Activated CD4-positive, alpha-beta T cell treated with anti-CD3 and anti-CD28 coated beads for 24 hours (primary cell): Measurements from ENCODE around the gene RTP5.

Experiments used
- DNase-seq, 2 donors: peaks; one replicate each; pipeline ENCODE4 v3.0.0-alpha.2; 2020; ENCODE audit warnings: low read depth in 2 of 2

Gene RTP5

GRCh38 chr2:241843321-241844065, 26.0 kb upstream of the RTP5 start:
- DNase-seq, result no peak

DNA sequence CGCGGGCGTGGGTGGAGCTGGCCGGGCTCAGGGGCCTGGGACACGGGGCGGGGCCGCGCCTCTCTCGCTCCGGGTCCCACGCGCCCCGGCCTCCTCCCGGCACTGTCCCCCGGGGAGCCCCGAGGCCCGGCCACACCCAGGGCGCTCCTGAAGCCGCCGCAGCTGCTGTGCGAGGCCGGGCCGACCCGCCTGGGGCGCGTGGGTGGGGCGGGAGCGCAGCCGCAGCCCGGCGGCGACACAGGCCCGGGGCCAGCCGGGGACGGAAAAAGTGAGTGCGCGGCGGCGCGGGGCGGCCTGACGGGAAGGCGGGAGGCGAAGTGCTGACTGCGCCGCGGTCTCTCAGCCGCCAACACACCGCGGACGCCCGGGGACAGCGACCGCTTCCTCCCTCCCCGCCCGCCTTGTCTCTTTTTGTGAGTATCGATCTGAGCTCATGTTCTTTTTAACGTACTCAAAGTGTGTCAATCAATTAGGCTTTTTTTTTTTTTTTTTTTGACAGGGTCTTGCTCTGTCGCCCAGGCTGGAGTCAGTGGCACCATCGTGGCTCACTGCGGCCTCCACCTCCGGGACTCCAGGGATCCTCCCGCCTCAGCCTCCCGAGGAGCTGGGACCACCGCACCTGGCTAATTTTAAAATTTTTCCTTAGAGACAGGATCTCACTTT, 25.3 kb upstream of the RTP5 start:
- DNase-seq, result peak; percentile 71 to 88

DNA sequence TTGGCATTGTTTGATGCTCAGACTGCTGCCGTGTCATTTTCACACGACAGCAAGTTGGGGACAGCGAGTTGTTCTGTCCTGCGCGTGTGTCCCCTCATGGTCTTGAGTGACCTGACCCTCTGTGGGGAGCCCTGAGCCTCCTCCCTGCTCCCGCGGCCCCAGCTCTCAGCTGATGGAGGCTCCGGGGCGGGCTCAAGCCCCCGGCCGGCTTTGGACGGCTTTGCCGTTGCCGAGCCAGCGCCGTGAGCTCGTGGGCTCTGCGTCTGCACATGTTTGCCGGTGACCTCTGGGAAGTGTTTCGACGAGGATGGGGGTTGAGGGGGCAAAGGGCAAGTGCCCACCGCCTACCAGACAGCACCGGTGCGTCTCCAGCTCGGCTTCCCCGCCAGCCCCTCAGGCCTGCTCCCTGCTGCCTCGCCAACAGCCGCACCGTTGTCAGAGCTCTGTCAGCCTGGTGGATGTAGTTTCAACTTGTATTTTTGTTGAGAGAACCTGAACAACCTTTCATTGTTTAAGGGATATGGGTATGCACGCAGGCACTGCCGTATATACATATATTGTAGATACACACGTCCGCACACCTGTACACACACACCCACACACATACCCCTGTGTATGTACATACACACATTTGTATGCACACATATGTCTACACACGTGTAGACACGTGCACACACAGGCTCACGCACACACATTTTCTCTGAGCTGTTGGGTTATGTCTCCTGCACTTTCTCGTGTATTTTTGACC, 24.5 kb upstream of the RTP5 start:
- no peak for DNase-seq

- no peak for DNase-seq
Measured at GRCh38 chr2:241846406-241846805, 23.1 kb upstream of the RTP5 start.

DNA sequence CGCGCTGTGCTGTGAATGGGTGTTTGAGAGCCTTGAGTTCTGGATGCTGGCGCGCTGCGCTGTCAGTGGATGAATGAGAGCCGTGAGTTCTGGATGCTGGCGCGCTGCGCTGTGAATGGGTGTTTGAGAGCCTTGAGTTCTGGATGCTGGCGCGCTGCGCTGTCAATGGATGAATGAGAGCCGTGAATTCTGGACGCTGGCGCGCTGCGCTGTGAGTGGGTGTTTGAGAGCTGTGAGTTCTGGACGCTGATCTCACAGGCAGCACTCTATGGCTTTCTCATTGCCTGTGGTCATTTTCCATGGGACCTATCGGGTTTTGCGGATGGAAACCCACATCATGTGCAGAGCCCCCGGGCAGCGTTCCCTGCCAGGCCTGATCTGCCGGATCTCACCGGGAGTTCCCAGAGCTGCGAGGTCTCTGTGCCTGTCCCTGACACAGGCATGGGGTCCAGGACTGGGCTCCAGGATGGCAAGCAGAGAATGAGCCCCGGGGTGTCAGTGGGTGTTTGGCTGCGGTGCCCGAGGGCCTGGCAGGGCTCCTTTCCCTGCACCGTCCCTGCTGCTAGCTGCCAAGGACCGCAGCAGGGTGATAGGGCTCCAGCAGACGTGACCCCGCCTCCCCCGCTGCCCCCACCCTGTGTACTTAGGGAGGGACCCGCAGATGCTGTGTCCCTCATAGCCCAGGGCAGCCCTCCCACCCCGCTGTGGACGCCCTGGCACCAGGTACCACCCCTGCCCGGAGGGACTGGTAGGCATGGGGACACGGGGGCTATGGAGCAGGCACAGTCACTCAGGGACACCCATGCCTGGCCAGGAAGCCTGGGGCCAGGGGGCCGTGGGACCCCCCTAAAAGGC, 20.5 kb upstream of the RTP5 start:
- no peak for DNase-seq

DNA sequence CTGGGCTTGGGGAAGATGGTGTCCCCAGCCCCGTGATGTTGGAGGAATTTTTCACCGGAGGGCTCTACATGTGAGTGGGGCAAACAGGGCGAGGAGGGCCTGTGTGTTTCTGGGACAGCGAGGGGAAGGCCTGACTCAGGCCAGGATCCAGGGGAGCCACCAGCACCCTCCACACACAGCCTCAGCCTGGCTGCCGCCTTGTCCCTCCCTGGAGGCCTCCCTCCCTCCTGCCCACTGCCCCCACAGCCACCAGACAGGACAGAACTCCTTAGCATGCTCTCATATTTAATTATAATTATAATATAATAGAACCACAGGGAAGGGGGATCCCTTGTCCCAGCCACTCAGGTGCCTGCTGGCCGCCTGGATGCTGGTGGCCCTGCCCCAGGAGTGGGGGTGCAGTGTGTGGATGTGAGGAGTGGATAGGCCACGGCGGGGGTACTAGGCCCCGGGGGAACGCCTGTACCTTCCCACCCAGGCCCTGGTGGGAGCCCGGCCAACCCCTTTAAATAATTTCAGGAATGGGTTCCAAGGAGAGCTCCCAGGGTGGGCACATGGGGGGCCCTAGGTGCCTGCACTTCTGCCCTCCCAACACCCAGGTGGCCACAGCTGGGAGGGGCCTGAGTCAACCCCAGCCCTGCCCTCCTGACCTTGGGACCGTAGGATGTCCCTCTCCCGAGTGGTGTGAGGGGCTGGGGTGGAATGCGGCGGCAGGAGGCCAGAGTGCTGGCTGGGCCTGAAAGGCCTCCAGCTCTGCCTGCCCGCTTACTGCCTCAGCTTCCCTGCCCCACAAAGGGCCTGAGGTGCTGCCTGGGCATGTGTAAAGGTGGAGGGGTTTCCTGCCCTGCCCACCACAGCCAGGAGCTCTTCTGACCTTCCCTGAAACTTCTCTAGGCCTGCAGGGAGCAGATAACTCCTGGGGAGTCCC, 19.6 kb upstream of the RTP5 start:
- no peak for DNase-seq

GRCh38 chr2:241850544-241851324, 18.8 kb upstream of the RTP5 start:
- no peak for DNase-seq

- no peak for DNase-seq
Measured at GRCh38 chr2:241851325-241852115, 18.0 kb upstream of the RTP5 start.

DNA sequence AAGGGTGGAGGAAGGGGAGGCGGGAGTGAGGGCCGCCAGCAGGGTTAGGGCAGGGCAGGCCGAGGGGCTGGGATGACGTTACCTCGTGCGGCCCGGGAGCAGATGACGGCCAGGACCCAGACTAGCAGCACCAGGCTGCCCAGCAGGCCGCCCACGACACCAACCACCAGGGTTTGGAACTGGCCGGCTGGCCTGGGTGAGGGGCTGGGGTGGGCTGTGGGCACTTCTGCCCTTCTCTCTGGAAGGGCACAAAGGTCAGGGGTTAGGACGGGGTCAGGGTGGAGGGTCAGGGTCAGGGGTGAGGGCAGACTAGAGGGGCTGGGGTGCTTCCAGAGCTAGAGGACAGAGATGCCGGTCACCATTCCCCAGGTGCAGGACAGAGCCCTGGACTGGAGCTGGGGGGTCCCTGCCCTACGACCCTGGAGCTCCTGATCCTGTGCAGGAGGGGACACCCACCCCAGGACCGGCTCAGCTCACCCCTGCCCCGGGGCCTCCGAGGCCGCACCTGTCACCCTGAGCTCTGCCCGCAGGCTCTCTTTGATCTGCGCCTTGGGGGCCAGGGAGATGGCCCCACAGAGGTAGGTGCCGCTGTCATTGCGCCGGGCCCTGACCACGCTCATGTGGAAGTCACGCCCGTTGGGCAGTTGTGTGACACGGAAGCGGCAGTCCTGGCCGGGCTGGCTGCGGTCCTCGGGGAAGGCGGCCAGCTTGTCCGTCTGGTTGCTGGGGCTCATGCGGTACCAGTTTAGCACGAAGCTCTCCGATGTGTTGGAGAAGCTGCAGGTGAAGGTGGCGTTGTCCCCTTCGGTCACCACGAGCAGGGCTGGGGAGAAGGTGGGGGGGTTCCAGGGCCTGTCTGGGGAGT, 17.2 kb upstream of the RTP5 start:
- DNase-seq, result no peak

- DNase-seq, result no peak
Measured at GRCh38 chr2:241852981-241853631, 16.4 kb upstream of the RTP5 start.

DNA sequence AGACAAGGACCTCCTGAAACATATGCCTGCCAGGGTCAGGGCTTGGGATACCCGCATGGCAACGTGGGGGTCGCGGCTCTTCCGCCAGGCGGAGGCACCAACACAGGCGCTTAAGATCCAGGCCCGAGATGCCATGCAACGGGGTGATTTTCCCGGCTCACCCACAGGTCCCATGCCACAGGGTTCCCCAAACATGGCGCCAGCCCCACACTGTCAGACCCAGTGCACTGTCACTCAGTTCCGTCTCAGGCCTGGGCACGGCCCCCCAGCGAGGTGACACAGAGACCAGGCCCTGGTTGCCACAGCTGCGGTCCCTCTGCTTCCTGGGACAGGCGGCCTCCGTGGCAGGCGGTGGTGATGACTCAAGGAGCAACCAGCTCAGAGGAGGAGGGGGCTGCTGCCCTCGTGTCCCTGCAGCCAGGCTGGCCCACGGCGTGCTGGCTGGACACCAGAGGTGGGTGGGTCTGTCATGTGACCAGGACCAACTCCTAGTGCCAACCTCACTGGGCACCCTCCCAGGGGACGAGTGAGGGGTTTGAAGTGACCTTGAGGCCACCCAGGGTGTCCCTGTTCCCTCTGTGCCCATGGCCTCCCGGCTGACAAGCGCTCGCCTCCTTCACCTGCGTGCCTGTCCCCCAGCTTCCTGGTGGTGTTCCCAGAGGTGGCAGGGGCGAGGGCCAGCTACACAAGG, 15.7 kb upstream of the RTP5 start:
- DNase-seq, result no peak

GRCh38 chr2:241854342-241855244, 14.9 kb upstream of the RTP5 start:
- no peak for DNase-seq

DNA sequence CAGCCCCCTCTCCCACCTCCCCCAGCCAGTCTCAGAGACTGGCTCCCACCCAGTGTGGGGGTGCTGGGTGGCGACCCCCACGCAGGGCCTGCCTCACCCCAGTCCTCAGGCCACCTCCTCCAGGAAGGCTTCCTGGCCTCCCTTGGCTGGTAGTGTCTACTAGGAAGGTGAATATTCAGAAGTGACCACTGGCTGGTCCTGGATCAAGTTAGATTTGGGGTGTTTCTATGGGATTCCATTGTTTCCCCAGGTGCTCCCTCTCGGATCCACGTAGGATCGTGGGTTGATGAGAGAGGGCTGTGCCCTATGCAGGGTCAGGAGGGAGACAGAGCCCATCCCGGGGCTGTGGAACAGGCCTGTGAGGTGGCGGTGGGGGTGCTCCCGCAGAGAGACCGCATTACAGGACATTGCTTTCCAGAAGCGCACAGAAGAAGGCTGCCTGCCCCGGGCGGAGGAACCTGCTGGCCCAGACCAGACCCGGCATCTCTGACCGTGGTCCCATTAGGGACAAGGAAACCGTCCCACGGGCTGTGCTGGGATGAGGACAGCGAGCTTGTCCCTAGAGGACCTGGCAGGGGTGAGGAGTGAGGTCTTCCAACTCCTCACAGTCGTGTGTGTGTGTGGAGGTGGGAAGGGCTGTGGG, 14.2 kb upstream of the RTP5 start:
- DNase-seq, result no peak

DNA sequence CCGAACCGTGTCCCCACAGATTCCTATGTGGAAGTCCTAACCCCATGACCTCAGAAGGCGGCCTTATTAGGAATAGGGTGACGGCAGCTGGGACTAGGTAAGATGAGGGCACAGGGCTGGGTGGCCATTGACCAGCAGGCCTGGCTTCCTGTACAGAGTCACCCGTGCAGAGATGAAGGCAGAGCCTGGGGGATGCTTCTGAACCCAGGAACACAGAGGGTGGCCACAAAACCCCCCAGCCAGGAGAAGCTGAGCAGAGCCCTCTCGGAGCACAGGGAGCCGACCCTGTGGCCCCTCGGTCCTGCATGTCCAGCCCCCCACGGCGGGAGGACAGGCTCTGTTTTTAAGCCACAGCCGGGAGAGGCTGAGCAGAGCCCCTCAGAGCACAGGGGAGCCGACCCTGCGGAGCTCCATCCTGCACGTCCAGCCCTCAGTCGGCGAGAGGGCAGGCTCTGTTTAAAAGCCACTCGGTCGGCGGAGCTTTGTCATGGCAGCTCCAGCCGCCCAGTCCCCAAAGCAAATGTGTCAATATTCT, 13.6 kb upstream of the RTP5 start:
- no peak for DNase-seq

- no peak for DNase-seq
Measured at GRCh38 chr2:241857041-241857541, 12.4 kb upstream of the RTP5 start.
